OCI-LY1 (cell line): ENCODE measurements around the gene RASGRF2.

Experiments
- H2AFZ ChIP-seq: fragments of 200-600 bp; sonication (generic), shearing (Covaris generic); 2 replicates; pipeline ENCODE4 v1.6.0; 2014; ENCODE audit warnings: antibody characterized with exemption, mild to moderate bottlenecking, low read length
- H3F3A ChIP-seq: fragments of 200-600 bp; sonication (generic), shearing (Covaris generic); 2 replicates; pipeline ENCODE4 v1.6.0; 2014; ENCODE audit warnings: mild to moderate bottlenecking, antibody characterized with exemption, low read length, moderate library complexity; ENCODE audit not compliant: insufficient read depth
- H3K27ac ChIP-seq: fragments of 200-600 bp; sonication (generic); 2 replicates; pipeline ENCODE4 v1.5.1; 2014; ENCODE audit warnings: low read length, mixed run types, mild to moderate bottlenecking, low read depth; ENCODE audit not compliant: poor library complexity, severe bottlenecking
- H3K27me3 ChIP-seq: fragments of 200-600 bp; sonication (generic); 2 replicates; pipeline ENCODE4 v1.6.0; 2014; ENCODE audit warnings: antibody characterized with exemption, mild to moderate bottlenecking, low read length, moderate library complexity; ENCODE audit not compliant: insufficient read depth
- H3K36me3 ChIP-seq: fragments of 200-600 bp; sonication (generic); 2 replicates; pipeline ENCODE4 v1.6.1; 2014; ENCODE audit warnings: mild to moderate bottlenecking, antibody characterized with exemption, low read length, moderate library complexity, mixed read lengths; ENCODE audit not compliant: insufficient read depth
- H3K4me1 ChIP-seq: fragments of 200-600 bp; sonication (generic); 2 replicates; pipeline ENCODE4 v1.5.1; 2014; ENCODE audit warnings: mild to moderate bottlenecking, low read length, moderate library complexity; ENCODE audit not compliant: insufficient read depth, severe bottlenecking
- H3K4me2 ChIP-seq: fragments of 200-600 bp; sonication (generic), shearing (Covaris generic); 2 replicates; pipeline ENCODE4 v1.6.1; 2014; ENCODE audit warnings: low read length
- H3K4me3 ChIP-seq: fragments of 200-600 bp; sonication (generic); 2 replicates; pipeline ENCODE4 v1.5.1; 2014; ENCODE audit warnings: low read length, low read depth, mild to moderate bottlenecking, mixed read lengths; ENCODE audit not compliant: poor library complexity, severe bottlenecking
- H3K79me2 ChIP-seq: fragments of 200-600 bp; shearing (Covaris generic); 2 replicates; pipeline ENCODE4 v1.6.1; 2016; ENCODE audit warnings: mixed run types, low read length, mixed read lengths; ENCODE audit not compliant: insufficient read depth
- H3K9ac ChIP-seq: fragments of 200-600 bp; sonication (generic), shearing (Covaris generic); 2 replicates; pipeline ENCODE4 v1.6.1; 2014; ENCODE audit warnings: mild to moderate bottlenecking, low read length, mixed read lengths
- H3K9me2 ChIP-seq: fragments of 200-600 bp; sonication (generic), shearing (Covaris generic); 2 replicates; pipeline ENCODE4 v1.6.1; 2014; ENCODE audit warnings: low read depth, mild to moderate bottlenecking, low read length, mixed read lengths
- H3K9me3 ChIP-seq: fragments of 200-600 bp; shearing (Covaris generic); 2 replicates; pipeline ENCODE4 v1.6.1; 2014; ENCODE audit warnings: low read length, mixed read lengths
- H4K20me1 ChIP-seq: fragments of 200-600 bp; sonication (generic), shearing (Covaris generic); 2 replicates; pipeline ENCODE4 v1.6.0; 2016; ENCODE audit warnings: mild to moderate bottlenecking, low read length; ENCODE audit not compliant: insufficient read depth
- CTCF ChIP-seq: fragments of 200-600 bp; sonication (generic), shearing (Covaris generic); IDR thresholded peaks from 2 replicates; pipeline ENCODE4 v1.5.1; 2017; ENCODE audit warnings: mild to moderate bottlenecking, antibody characterized with exemption, low read length, moderate library complexity, mixed read lengths
- EZH2 ChIP-seq: fragments of 200-600 bp; sonication (generic), shearing (Covaris generic); IDR thresholded peaks from 2 replicates; pipeline ENCODE4 v1.8.0; 2017; ENCODE audit warnings: borderline replicate concordance, mixed run types, mild to moderate bottlenecking, antibody characterized with exemption, low read length, moderate library complexity, mixed read lengths

Gene RASGRF2

GRCh38 chr5:81086881-81087281 is 126.7 kb downstream of the RASGRF2 start:
- no peak for TF ChIP-seq CTCF
- no peak for TF ChIP-seq EZH2
- Histone ChIP-seq H3K9me2 (no peaks in the 10 kb centered on the region), H3K27ac (no peak overlapping the region), H2AFZ (no peak overlapping the region), H3F3A (no peaks in the 10 kb centered on the region), H3K36me3 (no peaks in the 10 kb centered on the region), H3K9ac (no peak overlapping the region), H3K27me3 (no peaks in the 10 kb centered on the region), H3K4me1 (no peaks in the 10 kb centered on the region), H3K4me3 (no peak overlapping the region), H3K9me3 (no peaks in the 10 kb centered on the region), H4K20me1 (no peaks in the 10 kb centered on the region), H3K4me2 (no peak overlapping the region), H3K79me2 (no peaks in the 10 kb centered on the region)

DNA sequence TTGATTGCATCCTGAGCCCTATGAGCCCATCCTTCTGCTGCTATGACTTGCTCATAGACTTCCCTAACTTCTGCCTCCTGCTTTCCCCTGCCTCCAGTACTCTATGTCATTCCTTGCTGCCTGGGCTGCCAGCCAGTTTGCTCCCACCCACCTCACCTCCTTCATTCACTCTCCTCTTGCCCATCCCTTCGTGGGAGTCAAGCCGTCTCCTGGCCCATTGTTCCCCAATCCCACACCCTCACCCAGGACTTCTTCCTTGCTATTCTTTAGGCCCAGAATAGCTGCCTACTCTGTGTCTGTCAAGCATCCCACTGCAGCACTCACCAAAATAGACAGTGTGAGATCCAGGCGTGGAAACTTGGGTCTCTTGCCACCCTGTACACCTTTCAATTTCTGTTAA is 131.0 kb downstream of the RASGRF2 start:
- TF ChIP-seq EZH2 (no peak), CTCF (no peak)
- H3K4me3 ChIP-seq: no peak overlapping the region

DNA sequence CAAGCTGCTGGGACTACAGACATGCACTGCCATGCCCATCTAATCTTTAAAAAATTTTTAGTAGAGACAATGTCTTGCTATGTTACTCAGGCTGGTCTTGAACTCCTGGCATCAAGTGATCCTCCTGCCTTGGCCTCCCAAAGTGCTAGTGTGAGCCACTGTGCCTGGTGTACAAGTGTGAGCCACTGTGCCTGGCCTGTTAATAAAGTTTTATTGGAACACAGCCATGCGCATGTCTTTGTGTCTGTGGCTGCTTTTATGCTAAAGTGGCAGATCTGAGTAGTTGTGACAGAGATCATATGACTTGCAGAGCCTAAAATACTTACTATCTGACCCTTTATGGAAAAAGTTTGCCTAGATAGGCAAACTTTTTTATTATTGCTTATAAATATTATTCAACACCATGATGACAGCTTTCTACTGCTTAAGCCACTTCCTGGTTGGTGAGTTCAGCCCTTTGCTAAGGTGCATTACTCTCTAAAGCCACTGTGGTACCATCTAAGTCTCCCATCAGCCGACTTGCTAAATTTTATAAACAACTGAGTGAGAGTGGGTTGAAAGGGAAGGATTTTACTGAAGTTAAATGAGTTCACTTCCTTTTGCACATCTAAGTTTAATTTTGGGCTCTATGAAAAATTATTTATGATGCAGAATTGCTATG is 133.5 kb downstream of the RASGRF2 start:
- TF ChIP-seq CTCF (no peak), EZH2 (no peak)

More for the DNA sequence above, 131.0 kb downstream of the RASGRF2 start:
- Histone ChIP-seq H4K20me1 (no peaks in the 10 kb centered on the region), H3K27ac (no peak overlapping the region), H2AFZ (no peak overlapping the region), H3K4me2 (no peak overlapping the region), H3K36me3 (no peaks in the 10 kb centered on the region), H3K9ac (no peak overlapping the region), H3F3A (no peaks in the 10 kb centered on the region), H3K79me2 (no peaks in the 10 kb centered on the region), H3K4me1 (no peaks in the 10 kb centered on the region), H3K27me3 (no peaks in the 10 kb centered on the region), H3K9me3 (no peaks in the 10 kb centered on the region), H3K9me2 (no peaks in the 10 kb centered on the region)

More for the DNA sequence above, 133.5 kb downstream of the RASGRF2 start:
- H3K27me3 ChIP-seq: no peaks in the 10 kb centered on the region
- no peak overlapping the region for H3K4me3 ChIP-seq
- no peak overlapping the region for H3K27ac ChIP-seq
- H3F3A ChIP-seq: no peaks in the 10 kb centered on the region
- H2AFZ ChIP-seq: no peak overlapping the region
- no peaks in the 10 kb centered on the region for H3K4me1 ChIP-seq
- no peaks in the 10 kb centered on the region for H3K36me3 ChIP-seq
- no peaks in the 10 kb centered on the region for H3K9me2 ChIP-seq
- H3K9me3 ChIP-seq: no peaks in the 10 kb centered on the region
- H3K4me2 ChIP-seq: no peak overlapping the region
- no peaks in the 10 kb centered on the region for H3K79me2 ChIP-seq
- no peak overlapping the region for H3K9ac ChIP-seq
- no peaks in the 10 kb centered on the region for H4K20me1 ChIP-seq
